Measurements from ENCODE around the gene CASKIN1. TPM values are rescaled to one million over a fixed set of nuclear protein-coding genes. Genes with fewer than 3 reads are reported as not detected.

The CASKIN1 gene
- polyA plus RNA-seq, 3 donors = not detected

GRCh38 chr16:2210009-2210332, 13.6 kb upstream of the CASKIN1 start:
- 97% methylated on average over 17 of the region's 17 CpGs for whole genome bisulfite sequencing (ENCODE audit: insufficient coverage)
- H3K4me3 ChIP-seq (replicated peaks in 1 of 3; ENCODE audit: low read depth in 2 of 3, low read length in 3 of 3) = no peak overlapping the region

GRCh38 chr16:2209258-2210008, 13.0 kb upstream of the CASKIN1 start:
- Mint-ChIP-seq H3K36me3 (peaks cover 23 to 43% of the 10 kb centered on the region in 2 donors), H3K27me3 (ENCODE audit: low read depth in 3 of 3) (peaks cover 0 to 4% (median 2%) of the 10 kb centered on the region in 3 donors), H3K4me3 (no peak overlapping the region), H3K27ac (no peak overlapping the region), H3K4me1 (peaks cover 44% of the 10 kb centered on the region), H3K9me3 (peaks cover 0 to 2% (median 0%) of the 10 kb centered on the region in 7 donors)
- TF ChIP-seq, protein P1, sequence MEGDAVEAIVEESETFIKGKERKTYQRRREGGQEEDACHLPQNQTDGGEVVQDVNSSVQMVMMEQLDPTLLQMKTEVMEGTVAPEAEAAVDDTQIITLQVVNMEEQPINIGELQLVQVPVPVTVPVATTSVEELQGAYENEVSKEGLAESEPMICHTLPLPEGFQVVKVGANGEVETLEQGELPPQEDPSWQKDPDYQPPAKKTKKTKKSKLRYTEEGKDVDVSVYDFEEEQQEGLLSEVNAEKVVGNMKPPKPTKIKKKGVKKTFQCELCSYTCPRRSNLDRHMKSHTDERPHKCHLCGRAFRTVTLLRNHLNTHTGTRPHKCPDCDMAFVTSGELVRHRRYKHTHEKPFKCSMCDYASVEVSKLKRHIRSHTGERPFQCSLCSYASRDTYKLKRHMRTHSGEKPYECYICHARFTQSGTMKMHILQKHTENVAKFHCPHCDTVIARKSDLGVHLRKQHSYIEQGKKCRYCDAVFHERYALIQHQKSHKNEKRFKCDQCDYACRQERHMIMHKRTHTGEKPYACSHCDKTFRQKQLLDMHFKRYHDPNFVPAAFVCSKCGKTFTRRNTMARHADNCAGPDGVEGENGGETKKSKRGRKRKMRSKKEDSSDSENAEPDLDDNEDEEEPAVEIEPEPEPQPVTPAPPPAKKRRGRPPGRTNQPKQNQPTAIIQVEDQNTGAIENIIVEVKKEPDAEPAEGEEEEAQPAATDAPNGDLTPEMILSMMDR (IDR thresholded peaks at IDR 0.05) = no peak
- Histone ChIP-seq H3K27me3 (ENCODE audit: control insufficient read depth in 2 of 2, insufficient read depth in 2 of 2, low read length in 2 of 2) (no peaks in the 10 kb centered on the region), H4K20me1 (ENCODE audit: insufficient read depth, low read length) (peaks cover 47% of the 10 kb centered on the region), H3K79me2 (ENCODE audit: insufficient read depth, low read length) (peaks cover 47% of the 10 kb centered on the region), H3K9ac (ENCODE audit: insufficient read depth, low read length, poor library complexity, severe bottlenecking) (no peak overlapping the region), H2AFZ (ENCODE audit: insufficient read depth, low read depth, low read length, poor library complexity, severe bottlenecking) (no peak overlapping the region), H3K4me2 (replicated peaks; ENCODE audit: extremely low read depth, low read length, poor library complexity, severe bottlenecking) (no peak overlapping the region), H3K36me3 (replicated peaks in 1 of 2; ENCODE audit: control insufficient read depth in 1 of 2, insufficient read depth in 2 of 2, low read length in 2 of 2) (peaks cover 29 to 38% of the 10 kb centered on the region in 2 donors), H3K4me1 (ENCODE audit: control insufficient read depth in 1 of 2, insufficient read depth in 2 of 2, low read length in 2 of 2) (peaks cover 43 to 51% of the 10 kb centered on the region in 2 donors), H3K27ac (ENCODE audit: low read depth in 1 of 2, low read length in 2 of 2) (no peak overlapping the region), H3K4me3 (replicated peaks in 1 of 3; ENCODE audit: low read depth in 2 of 3, low read length in 3 of 3) (no peak overlapping the region), H3K9me3 (replicated peaks in 1 of 2; ENCODE audit: control insufficient read depth in 1 of 2, insufficient read depth in 1 of 2, low read length in 2 of 2) (no peaks in the 10 kb centered on the region)
- 84% methylated on average over 21 of the region's 29 CpGs for WGBS (ENCODE audit: insufficient coverage)
- no peak for DNase-seq
- intact Hi-C loops (cut with micrococcal nuclease) = loop anchor here (5.0 kb wide), 2 partner anchors 52 to 58 kb away; partner anchors contain the start of genes RNPS1 (in 2 of the 2) and TRAF7 (in 1 of the 2)

More at GRCh38 chr16:2210009-2210332, 13.6 kb upstream of the CASKIN1 start:
- Histone ChIP-seq H3K9ac (ENCODE audit: insufficient read depth, low read length, poor library complexity, severe bottlenecking) (no peak overlapping the region), H4K20me1 (ENCODE audit: insufficient read depth, low read length) (peaks cover 47% of the 10 kb centered on the region), H3K36me3 (replicated peaks in 1 of 2; ENCODE audit: control insufficient read depth in 1 of 2, insufficient read depth in 2 of 2, low read length in 2 of 2) (peaks cover 29 to 38% of the 10 kb centered on the region in 2 donors), H3K9me3 (replicated peaks in 1 of 2; ENCODE audit: control insufficient read depth in 1 of 2, insufficient read depth in 1 of 2, low read length in 2 of 2) (no peaks in the 10 kb centered on the region), H3K79me2 (ENCODE audit: insufficient read depth, low read length) (peaks cover 47% of the 10 kb centered on the region), H3K27me3 (ENCODE audit: control insufficient read depth in 2 of 2, insufficient read depth in 2 of 2, low read length in 2 of 2) (no peaks in the 10 kb centered on the region), H3K4me1 (ENCODE audit: control insufficient read depth in 1 of 2, insufficient read depth in 2 of 2, low read length in 2 of 2) (peaks cover 38 to 46% of the 10 kb centered on the region in 2 donors), H2AFZ (ENCODE audit: insufficient read depth, low read depth, low read length, poor library complexity, severe bottlenecking) (no peak overlapping the region), H3K4me2 (replicated peaks; ENCODE audit: extremely low read depth, low read length, poor library complexity, severe bottlenecking) (no peak overlapping the region), H3K27ac (ENCODE audit: low read depth in 1 of 2, low read length in 2 of 2) (no peak overlapping the region)
- Mint-ChIP-seq H3K27ac (no peak overlapping the region), H3K36me3 (peaks cover 23 to 43% of the 10 kb centered on the region in 2 donors), H3K4me3 (no peak overlapping the region), H3K9me3 (peaks cover 0 to 2% (median 0%) of the 10 kb centered on the region in 7 donors), H3K27me3 (ENCODE audit: low read depth in 3 of 3) (peaks cover 0 to 4% (median 0%) of the 10 kb centered on the region in 3 donors), H3K4me1 (peaks cover 40% of the 10 kb centered on the region)
- intact Hi-C loops (cut with micrococcal nuclease) = no loop called here
- DNase-seq = no peak
- TF ChIP-seq, protein P1 (IDR thresholded peaks at IDR 0.05) = no peak

Data from CD14-positive monocyte (primary cell).